HTERT RPE-1 (cell line): Measurements from ENCODE around the gene TXNL4A.

Experiments used
- in situ Hi-C: fragments of 300-500 bp; cut with MboI; formaldehyde crosslinking; loops from 4 replicates; pipeline ENCODE4 v1.14.3; 2020; ENCODE audit warnings: low sequenced_read_pairs

TXNL4A gene

GRCh38 chr18:79949697-79950487, 38.5 kb downstream of the TXNL4A start:
- in situ Hi-C loops: no loop called here

GRCh38 chr18:79948719-79949411, 39.5 kb downstream of the TXNL4A start:
- in situ Hi-C loops: no loop called here

GRCh38 chr18:79947881-79948610, 40.3 kb downstream of the TXNL4A start:
- in situ Hi-C loops: no loop called here

GRCh38 chr18:79947054-79947755, 41.2 kb downstream of the TXNL4A start:
- in situ Hi-C loops: no loop called here

GRCh38 chr18:79945118-79946042, 43.0 kb downstream of the TXNL4A start:
- in situ Hi-C loops: no loop called here

- in situ Hi-C loops: no loop called here
Measured at GRCh38 chr18:79944746-79945117, 43.6 kb downstream of the TXNL4A start.

- in situ Hi-C loops: no loop called here
Measured at GRCh38 chr18:79944126-79944731, 44.1 kb downstream of the TXNL4A start.

GRCh38 chr18:79943608-79944125, 44.7 kb downstream of the TXNL4A start:
- in situ Hi-C loops: no loop called here

- in situ Hi-C loops: no loop called here
Measured at GRCh38 chr18:79942786-79943607, 45.4 kb downstream of the TXNL4A start.

GRCh38 chr18:79942211-79942610, 46.2 kb downstream of the TXNL4A start:
- in situ Hi-C loops: no loop called here

- in situ Hi-C loops: no loop called here
Measured at GRCh38 chr18:79941473-79942119, 46.8 kb downstream of the TXNL4A start.

GRCh38 chr18:79940814-79941472, 47.4 kb downstream of the TXNL4A start:
- in situ Hi-C loops: no loop called here

GRCh38 chr18:79940126-79940813, 48.1 kb downstream of the TXNL4A start:
- in situ Hi-C loops: no loop called here

GRCh38 chr18:79939096-79939495, 49.3 kb downstream of the TXNL4A start:
- in situ Hi-C loops: no loop called here

- in situ Hi-C loops: no loop called here
Measured at GRCh38 chr18:79938196-79938595, 50.2 kb downstream of the TXNL4A start.

GRCh38 chr18:79937103-79937860, 51.1 kb downstream of the TXNL4A start:
- in situ Hi-C loops: no loop called here
